Uterus (tissue), 2 donors: Measurements from ENCODE around the gene CFAP61.

Experiments
- CTCF ChIP-seq, 4 experiments: fragments of 200-600 bp in 2 of 4; fragments of 450-650 bp in 2 of 4; sonication (generic) in 2 of 4; IDR thresholded peaks; one replicate each; pipeline ENCODE4 v1.5.1; 2016 to 2019; ENCODE audit warnings: antibody characterized with exemption in 4 of 4, mild to moderate bottlenecking in 2 of 4, moderate library complexity in 1 of 4
- POLR2A ChIP-seq, 2 donors: fragments of 450-650 bp; IDR thresholded peaks; one replicate each; pipeline ENCODE4 v1.6.1; 2016; ENCODE audit warnings: antibody characterized with exemption in 2 of 2, mild to moderate bottlenecking in 1 of 2, moderate library complexity in 1 of 2

DNA sequence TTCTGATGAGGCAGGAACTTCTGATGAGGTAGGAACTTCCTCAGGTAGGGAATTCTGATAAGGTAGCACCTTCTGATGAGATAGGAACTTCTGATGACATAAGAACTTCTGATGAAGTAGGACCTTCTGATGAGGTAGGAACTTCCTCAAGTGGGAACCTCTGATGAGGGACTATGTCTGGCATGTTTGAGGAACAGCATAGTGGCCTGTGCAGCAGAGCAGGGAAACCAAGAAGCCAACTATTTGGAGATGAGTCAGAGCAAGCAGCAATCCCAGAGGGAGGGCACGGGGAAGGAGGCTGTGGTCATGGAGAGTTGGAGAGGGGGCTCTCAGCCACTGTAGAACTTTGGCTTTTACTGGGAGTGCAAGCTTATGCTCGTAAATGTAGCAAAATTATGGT is 132.4 kb downstream of the CFAP61 start:
- TF ChIP-seq POLR2A (IDR thresholded peaks at IDR 0.05) (no peak), CTCF (IDR thresholded peaks at IDR 0.05) (no peak)
